OCI-LY7 (cell line): ENCODE data around the gene AQP9.

Experiments
- CTCF ChIP-seq: fragments of 200-600 bp; sonication (generic); conservative IDR thresholded peaks from 2 replicates; pipeline ENCODE4 v1.5.1; 2014; ENCODE audit warnings: mild to moderate bottlenecking, antibody characterized with exemption, low read length, moderate library complexity, mixed read lengths
- EZH2phosphoT487 ChIP-seq: fragments of 200-600 bp; sonication (generic); IDR thresholded peaks from 2 replicates; pipeline ENCODE4 v1.6.1; 2018; ENCODE audit warnings: low read depth, borderline replicate concordance, mild to moderate bottlenecking, mixed run types, antibody characterized with exemption, low read length, moderate library complexity, mixed read lengths

DNA sequence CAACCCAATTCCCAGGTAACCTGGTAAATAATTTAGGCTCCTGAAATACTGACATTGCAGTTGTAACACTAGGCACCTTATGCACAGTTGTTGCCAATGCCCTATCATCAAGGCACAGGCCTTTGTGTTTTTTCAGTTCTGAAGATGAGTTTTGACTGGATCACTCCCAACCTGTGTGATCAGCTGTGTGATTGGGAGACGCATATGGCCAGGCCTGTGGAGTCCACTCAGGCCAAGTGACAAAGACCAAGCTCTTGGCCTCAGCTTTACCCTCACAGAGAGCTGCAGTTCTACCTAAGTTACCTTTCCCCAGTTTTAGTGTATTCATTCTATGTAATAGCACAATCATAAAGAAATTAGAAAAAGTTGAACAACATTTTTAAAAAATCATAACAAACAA is 19.2 kb upstream of the AQP9 start:
- no peak for TF ChIP-seq CTCF
- TF ChIP-seq EZH2phosphoT487: no peak
